Kidney (tissue), 14 donors: ENCODE measurements around the gene TLE5. TPM values are rescaled to one million over a fixed set of nuclear protein-coding genes. Genes with fewer than 3 reads are reported as not detected.

Experiments used
- DNase-seq, 5 donors: peaks; one replicate each; pipeline ENCODE4 v3.0.0-alpha.2; 2013 to 2020
- FAIRE-seq: peaks from 2 replicates; lab custom pipeline; 2012; peaks lifted over from hg19 to GRCh38; lab: Jason Lieb, UNC
- H3K27ac ChIP-seq, 2 donors: one replicate each; pipeline ENCODE4 v1.7.0; 2013; ENCODE audit warnings: low read depth in 2 of 2, low read length in 2 of 2, inconsistent platforms in 1 of 2
- H3K27me3 ChIP-seq: one replicate; pipeline ENCODE4 v1.7.1; 2013; ENCODE audit warnings: low read length, inconsistent platforms; ENCODE audit not compliant: control insufficient read depth, insufficient read depth
- H3K36me3 ChIP-seq, 3 donors: one replicate each; pipeline versions ENCODE4 v1.7.0 to v1.7.1; 2013; ENCODE audit warnings: low read length in 3 of 3, control low read depth in 1 of 3, inconsistent platforms in 1 of 3; ENCODE audit not compliant: insufficient read depth in 3 of 3, control insufficient read depth in 2 of 3
- H3K4me1 ChIP-seq, 3 donors: one replicate each; pipeline versions ENCODE4 v1.7.0 to v1.7.1; 2013; ENCODE audit warnings: low read length in 3 of 3, inconsistent platforms in 1 of 3, low read depth in 1 of 3; ENCODE audit not compliant: control insufficient read depth in 2 of 3, insufficient read depth in 2 of 3
- H3K4me3 ChIP-seq, 3 donors: one replicate each; pipeline versions ENCODE4 v1.7.0 to v1.8.1; 2013; ENCODE audit warnings: low read length in 3 of 3, control low read depth in 1 of 3, inconsistent platforms in 1 of 3
- H3K9ac ChIP-seq, 3 donors: one replicate each; pipeline versions ENCODE4 v1.7.0 to v1.7.1; 2013; ENCODE audit warnings: low read length in 3 of 3, control low read depth in 1 of 3, inconsistent platforms in 1 of 3
- H3K9me3 ChIP-seq, 3 donors: one replicate each; pipeline versions ENCODE4 v1.7.0 to v1.7.1; 2013; ENCODE audit warnings: low read length in 3 of 3, control low read depth in 1 of 3, inconsistent platforms in 1 of 3; ENCODE audit not compliant: control insufficient read depth in 2 of 3, insufficient read depth in 1 of 3
- intact Hi-C: fragments of 100-400 bp; cut with DNase I; formaldehyde crosslinking; loops from one replicate; pipeline ENCODE4 v1.11.1; 2022
- polyA plus RNA-seq: library from polyadenylated mRNA; stranded (reverse); fragments of 350-450 nt; fragmentation: Illumina TruSeq; extraction: RNeasy Lipid Tissue Mini Kit (QIAGEN cat#74804); gene quantifications from one replicate; pipeline ENCODE4 v1.2.3, GENCODE V29; 2014; ENCODE audit warnings: low read depth, low replicate concordance; ENCODE audit not compliant: insufficient read depth
- total RNA-seq: library from RNA; stranded (reverse); fragmentation: NEBNext Ultra II Directional; extraction: Animal tissue kit (Norgen Biotek cat#: 25700); gene quantifications from one replicate; pipeline ENCODE4 v1.2.1, GENCODE V29; 2021
- TF ChIP-seq, protein P1 (sequence below): IDR thresholded peaks from 3 replicates; pipeline ENCODE4 v1.5.1; 2012; ENCODE audit warnings: mild to moderate bottlenecking, moderate library complexity, borderline replicate concordance; ENCODE audit not compliant: insufficient read depth; ENCODE audit errors: extremely low read depth
- donor health status: control.
- donor health status: control.
- donor health status: control.
- donor health status: control.
- donor health status: control.
- donor health status: DM: yes; HTN: yes; CAD: no.
- donor health status: Normal renal cell carcinoma (clear cell type).

TLE5 gene
- total and polyA plus RNA-seq, 2 donors from 2014 or later = 526 to 580 TPM

DNA sequence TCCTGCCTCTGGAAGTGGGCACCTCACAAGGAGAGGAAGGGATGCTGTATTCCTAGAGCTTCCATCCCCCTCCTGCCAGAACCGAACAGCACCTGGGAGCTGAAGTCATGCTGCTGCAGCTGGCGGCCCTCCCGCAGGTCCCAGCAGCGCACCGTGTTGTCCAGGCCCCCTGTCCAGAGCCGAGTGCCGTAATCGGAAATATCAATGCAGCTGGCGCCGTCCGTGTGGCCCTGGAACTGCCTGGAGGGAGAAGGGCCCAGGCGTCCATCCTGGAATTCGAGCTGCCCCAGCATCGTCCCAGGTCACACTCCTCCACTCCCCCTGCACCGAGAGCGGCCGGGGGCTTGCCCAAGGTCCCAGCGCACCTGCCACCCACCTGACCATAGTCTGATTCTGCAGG is 57.0 kb downstream of the TLE5 start:
- Histone ChIP-seq H3K4me1 (no peaks in the 10 kb centered on the region), H3K9me3 (no peaks in the 10 kb centered on the region), H3K27ac (no peak overlapping the region), H3K4me3 (no peak overlapping the region), H3K9ac (no peak overlapping the region), H3K36me3 (peaks cover 0 to 8% (median under 1%) of the 10 kb centered on the region in 3 donors), H3K27me3 (no peaks in the 10 kb centered on the region)
- FAIRE-seq (no peak), DNase-seq (no peak)
- TF ChIP-seq, protein P1, sequence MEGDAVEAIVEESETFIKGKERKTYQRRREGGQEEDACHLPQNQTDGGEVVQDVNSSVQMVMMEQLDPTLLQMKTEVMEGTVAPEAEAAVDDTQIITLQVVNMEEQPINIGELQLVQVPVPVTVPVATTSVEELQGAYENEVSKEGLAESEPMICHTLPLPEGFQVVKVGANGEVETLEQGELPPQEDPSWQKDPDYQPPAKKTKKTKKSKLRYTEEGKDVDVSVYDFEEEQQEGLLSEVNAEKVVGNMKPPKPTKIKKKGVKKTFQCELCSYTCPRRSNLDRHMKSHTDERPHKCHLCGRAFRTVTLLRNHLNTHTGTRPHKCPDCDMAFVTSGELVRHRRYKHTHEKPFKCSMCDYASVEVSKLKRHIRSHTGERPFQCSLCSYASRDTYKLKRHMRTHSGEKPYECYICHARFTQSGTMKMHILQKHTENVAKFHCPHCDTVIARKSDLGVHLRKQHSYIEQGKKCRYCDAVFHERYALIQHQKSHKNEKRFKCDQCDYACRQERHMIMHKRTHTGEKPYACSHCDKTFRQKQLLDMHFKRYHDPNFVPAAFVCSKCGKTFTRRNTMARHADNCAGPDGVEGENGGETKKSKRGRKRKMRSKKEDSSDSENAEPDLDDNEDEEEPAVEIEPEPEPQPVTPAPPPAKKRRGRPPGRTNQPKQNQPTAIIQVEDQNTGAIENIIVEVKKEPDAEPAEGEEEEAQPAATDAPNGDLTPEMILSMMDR = no peak
- intact Hi-C loops = no loop called here

DNA sequence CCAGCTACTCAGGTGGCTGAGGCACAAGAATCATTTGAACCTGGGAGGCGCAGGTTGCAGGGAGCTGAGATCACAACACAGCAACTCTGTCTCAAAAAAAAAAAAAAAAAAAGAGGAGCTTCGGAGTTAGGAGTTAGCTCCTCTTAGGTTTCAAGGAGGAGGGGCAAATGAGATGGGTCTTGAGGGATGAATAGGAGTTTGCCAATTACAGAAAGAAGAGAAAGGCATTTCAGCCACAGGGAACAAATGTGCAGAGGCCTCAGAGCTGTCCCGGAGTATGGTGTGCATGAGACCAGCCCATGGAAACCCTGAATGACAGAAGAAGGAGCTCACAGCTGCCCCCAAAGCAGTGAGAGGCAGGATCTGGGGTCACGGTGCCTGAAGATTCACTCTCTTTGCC is 57.8 kb downstream of the TLE5 start:
- FAIRE-seq (no peak), DNase-seq (no peak)
- intact Hi-C loops = no loop called here
- Histone ChIP-seq H3K9me3 (no peaks in the 10 kb centered on the region), H3K27me3 (no peaks in the 10 kb centered on the region), H3K27ac (no peak overlapping the region), H3K4me1 (no peaks in the 10 kb centered on the region), H3K4me3 (no peak overlapping the region), H3K9ac (no peak overlapping the region), H3K36me3 (peaks cover 0 to 8% (median 0%) of the 10 kb centered on the region in 3 donors)
- TF ChIP-seq, protein P1 = no peak

DNA sequence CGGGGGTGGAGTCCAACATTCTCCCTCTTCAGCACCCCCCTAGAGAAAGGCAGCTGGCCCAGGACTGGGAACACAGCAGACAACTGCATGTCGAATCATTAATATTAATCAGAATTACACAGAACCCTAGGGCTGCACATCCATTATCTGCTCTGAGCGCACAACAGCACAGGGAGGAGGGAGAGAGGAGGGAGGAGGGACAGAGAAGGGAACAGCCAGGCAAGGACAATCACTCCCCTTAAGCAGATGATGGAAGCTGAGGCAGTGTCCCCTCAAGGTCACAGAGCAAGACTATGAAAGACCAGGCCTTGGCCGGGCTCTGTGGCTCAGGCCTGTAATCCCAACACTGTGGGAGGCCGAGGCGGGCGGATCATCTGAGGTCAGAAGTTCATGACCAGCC is 59.2 kb downstream of the TLE5 start:
- Histone ChIP-seq H3K4me1 (no peaks in the 10 kb centered on the region), H3K4me3 (no peak overlapping the region), H3K27ac (no peak overlapping the region), H3K9me3 (no peaks in the 10 kb centered on the region), H3K27me3 (no peaks in the 10 kb centered on the region), H3K36me3 (peaks cover 0 to 4% (median 0%) of the 10 kb centered on the region in 3 donors), H3K9ac (no peak overlapping the region)
- no peak for DNase-seq
- TF ChIP-seq, protein P1 = no peak
- intact Hi-C loops = no loop called here
- FAIRE-seq = no peak

Other genes starting within 250 kb of the TLE5 start
- gene ZNF554, start 242.6 kb downstream of the TLE5 start, total RNA-seq = 6.9 TPM
- 3.6 TPM for gene ZNF554, start 242.6 kb downstream of the TLE5 start, polyA plus RNA-seq
- gene ZNF555, start 221.0 kb downstream of the TLE5 start, total RNA-seq = 9.8 TPM
- gene ZNF555, start 221.0 kb downstream of the TLE5 start, polyA plus RNA-seq = 3.9 TPM
- gene ZNF556, start 195.2 kb downstream of the TLE5 start, total RNA-seq = 0.76 TPM
- 0.56 TPM for gene ZNF556, start 195.2 kb downstream of the TLE5 start, polyA plus RNA-seq
- 6.1 TPM for gene ZNF57, start 161.6 kb downstream of the TLE5 start, total RNA-seq
- 6.2 TPM for gene ZNF57, start 161.6 kb downstream of the TLE5 start, polyA plus RNA-seq
- 5.1 TPM for gene ZNF77, start 117.5 kb downstream of the TLE5 start, total RNA-seq
- gene ZNF77, start 117.5 kb downstream of the TLE5 start, polyA plus RNA-seq = 2.4 TPM
- 3.7 TPM for gene TLE6, start 84.9 kb downstream of the TLE5 start, total RNA-seq
- gene TLE6, start 84.9 kb downstream of the TLE5 start, polyA plus RNA-seq = 5.2 TPM
- gene TLE2, start 33.2 kb downstream of the TLE5 start, total RNA-seq = 76.6 TPM
- 28.2 TPM for gene TLE2, start 33.2 kb downstream of the TLE5 start, polyA plus RNA-seq
- 69.4 TPM for gene GNA11, start 31.9 kb upstream of the TLE5 start, total RNA-seq
- 43.9 TPM for gene GNA11, start 31.9 kb upstream of the TLE5 start, polyA plus RNA-seq
- gene GNA15, start 73.5 kb upstream of the TLE5 start, total RNA-seq = 8.7 TPM
- gene GNA15, start 73.5 kb upstream of the TLE5 start, polyA plus RNA-seq = 1.7 TPM
- 5.1 TPM for gene S1PR4, start 116.3 kb upstream of the TLE5 start, total RNA-seq
- gene S1PR4, start 116.3 kb upstream of the TLE5 start, polyA plus RNA-seq = 0.67 TPM
- 43.3 TPM for gene NCLN, start 123.4 kb upstream of the TLE5 start, total RNA-seq
- gene NCLN, start 123.4 kb upstream of the TLE5 start, polyA plus RNA-seq = 63.2 TPM
- 0.38 TPM for gene CELF5, start 162.2 kb upstream of the TLE5 start, total RNA-seq
- gene CELF5, start 162.2 kb upstream of the TLE5 start, polyA plus RNA-seq = 0.15 TPM